ENCODE measurements around the gene DNM3. TPM values are rescaled to one million over a fixed set of nuclear protein-coding genes. Genes with fewer than 3 reads are reported as not detected.

Gene DNM3
- polyA plus RNA-seq, 1 donor (not counting 4 experiments of a cell fraction or from before 2014, with no cell fraction given), result 2.0 TPM

GRCh38 chr1:172167796-172168596 lies 326.7 kb downstream of the DNM3 start:
- H4K20me1 ChIP-seq (ENCODE audit: control insufficient read depth, extremely low read depth, insufficient read depth, low read length), result no peaks in the 10 kb centered on the region
- DNase-seq (ENCODE audit: low read depth, low spot score) (no peak), FAIRE-seq (peak; percentile 88)
- no peaks in the 10 kb centered on the region for H3K4me1 ChIP-seq (ENCODE audit: control insufficient read depth, extremely low read depth, insufficient read depth, low read length)
- H3K36me3 ChIP-seq (ENCODE audit: control insufficient read depth in 2 of 2, extremely low read depth in 1 of 2, insufficient read depth in 2 of 2, low read length in 2 of 2), result no peaks in the 10 kb centered on the region
- H3K9me1 ChIP-seq (ENCODE audit: control insufficient read depth, extremely low read depth, insufficient read depth, low read length), result no peaks in the 10 kb centered on the region
- H3K4me2 ChIP-seq (ENCODE audit: control insufficient read depth, extremely low read depth, insufficient read depth, low read depth, low read length), result no peak overlapping the region
- dilution Hi-C loops (cut with MboI; ENCODE audit: extremely low pct_ligation_motif_present, low sequenced_read_pairs), result no loop called here
- no peak overlapping the region for H3K9ac ChIP-seq (ENCODE audit: control insufficient read depth, extremely low read depth, insufficient read depth, low read length)
- H3K4me3 ChIP-seq (ENCODE audit: control insufficient read depth in 2 of 3, extremely low read depth in 1 of 3, insufficient read depth in 2 of 3, low read depth in 1 of 3, low read length in 3 of 3), result no peak overlapping the region
- H3K27me3 ChIP-seq (ENCODE audit: control insufficient read depth, extremely low read depth, insufficient read depth, low read length), result no peaks in the 10 kb centered on the region
- TF ChIP-seq EZH2 (IDR thresholded peaks at IDR 0.05; ENCODE audit: low read length), result no peak
- no peak for TF ChIP-seq CTCF (optimal IDR thresholded peaks at IDR 0.05 in 1 of 3, IDR thresholded peaks at IDR 0.05 in 1 of 3, conservative IDR thresholded peaks at IDR 0.05 in 1 of 3; ENCODE audit: extremely low read depth in 1 of 3, insufficient read depth in 2 of 3, low read length in 3 of 3)
- H2AFZ ChIP-seq (ENCODE audit: control insufficient read depth, low read length), result no peak overlapping the region
- no peak overlapping the region for H3K27ac ChIP-seq (ENCODE audit: control insufficient read depth, insufficient read depth, low read length)
- H3K79me2 ChIP-seq (ENCODE audit: control insufficient read depth, insufficient read depth, low read length), result no peaks in the 10 kb centered on the region
- H3K9me3 ChIP-seq (ENCODE audit: control insufficient read depth, low read depth, low read length), result no peaks in the 10 kb centered on the region

GRCh38 chr1:172168597-172168872 lies 327.2 kb downstream of the DNM3 start:
- H3K36me3 ChIP-seq (ENCODE audit: control insufficient read depth in 2 of 2, extremely low read depth in 1 of 2, insufficient read depth in 2 of 2, low read length in 2 of 2), result no peaks in the 10 kb centered on the region
- FAIRE-seq (no peak), DNase-seq (ENCODE audit: low read depth, low spot score) (no peak)
- dilution Hi-C loops (cut with MboI; ENCODE audit: extremely low pct_ligation_motif_present, low sequenced_read_pairs), result no loop called here
- H3K9me1 ChIP-seq (ENCODE audit: control insufficient read depth, extremely low read depth, insufficient read depth, low read length), result no peaks in the 10 kb centered on the region
- no peaks in the 10 kb centered on the region for H3K27me3 ChIP-seq (ENCODE audit: control insufficient read depth, extremely low read depth, insufficient read depth, low read length)
- H3K9me3 ChIP-seq (ENCODE audit: control insufficient read depth, low read depth, low read length), result no peaks in the 10 kb centered on the region
- TF ChIP-seq EZH2 (IDR thresholded peaks at IDR 0.05; ENCODE audit: low read length) (no peak), CTCF (optimal IDR thresholded peaks at IDR 0.05 in 1 of 3, IDR thresholded peaks at IDR 0.05 in 1 of 3, conservative IDR thresholded peaks at IDR 0.05 in 1 of 3; ENCODE audit: extremely low read depth in 1 of 3, insufficient read depth in 2 of 3, low read length in 3 of 3) (no peak)
- H3K27ac ChIP-seq (ENCODE audit: control insufficient read depth, insufficient read depth, low read length), result no peak overlapping the region
- H3K79me2 ChIP-seq (ENCODE audit: control insufficient read depth, insufficient read depth, low read length), result no peaks in the 10 kb centered on the region
- H3K9ac ChIP-seq (ENCODE audit: control insufficient read depth, extremely low read depth, insufficient read depth, low read length), result no peak overlapping the region
- H3K4me1 ChIP-seq (ENCODE audit: control insufficient read depth, extremely low read depth, insufficient read depth, low read length), result no peaks in the 10 kb centered on the region
- no peak overlapping the region for H2AFZ ChIP-seq (ENCODE audit: control insufficient read depth, low read length)
- H4K20me1 ChIP-seq (ENCODE audit: control insufficient read depth, extremely low read depth, insufficient read depth, low read length), result no peaks in the 10 kb centered on the region
- no peak overlapping the region for H3K4me2 ChIP-seq (ENCODE audit: control insufficient read depth, extremely low read depth, insufficient read depth, low read depth, low read length)
- H3K4me3 ChIP-seq (ENCODE audit: control insufficient read depth in 2 of 3, extremely low read depth in 1 of 3, insufficient read depth in 2 of 3, low read depth in 1 of 3, low read length in 3 of 3), result no peak overlapping the region
